B cell (primary cell): ENCODE results near the gene PPFIA2.

Experiments used
- EZH2 ChIP-seq: IDR thresholded peaks from 2 replicates; pipeline ENCODE4 v1.6.1; 2012; ENCODE audit warnings: borderline replicate concordance, low read depth, mild to moderate bottlenecking, moderate library complexity, low read length; ENCODE audit not compliant: insufficient read depth, poor library complexity, severe bottlenecking
- TF ChIP-seq, protein P1 (sequence below): fragments of 200-600 bp; IDR thresholded peaks from one replicate; pipeline ENCODE4 v1.8.0; 2022; ENCODE audit warnings: antibody characterized with exemption, mild to moderate bottlenecking

DNA sequence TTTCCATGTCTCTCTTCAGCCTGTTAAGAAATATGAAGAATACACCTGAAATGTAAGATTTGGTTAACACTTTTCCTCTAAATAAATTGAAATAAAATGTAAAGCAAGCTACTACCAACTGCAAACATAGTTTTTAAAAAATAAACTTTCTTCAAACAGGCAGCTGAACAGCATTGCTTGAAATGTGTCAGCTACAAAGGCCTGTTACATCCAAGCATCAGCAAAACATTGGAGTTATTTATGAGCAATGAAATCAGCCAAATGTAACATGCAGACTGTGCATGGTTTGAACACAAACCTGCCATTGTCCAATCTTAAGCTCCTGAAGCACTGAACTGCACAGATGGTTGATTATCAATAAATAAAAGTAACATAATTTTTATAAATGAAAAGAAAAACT is 390.0 kb downstream of the PPFIA2 start:
- no peak for TF ChIP-seq EZH2
- TF ChIP-seq, protein P1, sequence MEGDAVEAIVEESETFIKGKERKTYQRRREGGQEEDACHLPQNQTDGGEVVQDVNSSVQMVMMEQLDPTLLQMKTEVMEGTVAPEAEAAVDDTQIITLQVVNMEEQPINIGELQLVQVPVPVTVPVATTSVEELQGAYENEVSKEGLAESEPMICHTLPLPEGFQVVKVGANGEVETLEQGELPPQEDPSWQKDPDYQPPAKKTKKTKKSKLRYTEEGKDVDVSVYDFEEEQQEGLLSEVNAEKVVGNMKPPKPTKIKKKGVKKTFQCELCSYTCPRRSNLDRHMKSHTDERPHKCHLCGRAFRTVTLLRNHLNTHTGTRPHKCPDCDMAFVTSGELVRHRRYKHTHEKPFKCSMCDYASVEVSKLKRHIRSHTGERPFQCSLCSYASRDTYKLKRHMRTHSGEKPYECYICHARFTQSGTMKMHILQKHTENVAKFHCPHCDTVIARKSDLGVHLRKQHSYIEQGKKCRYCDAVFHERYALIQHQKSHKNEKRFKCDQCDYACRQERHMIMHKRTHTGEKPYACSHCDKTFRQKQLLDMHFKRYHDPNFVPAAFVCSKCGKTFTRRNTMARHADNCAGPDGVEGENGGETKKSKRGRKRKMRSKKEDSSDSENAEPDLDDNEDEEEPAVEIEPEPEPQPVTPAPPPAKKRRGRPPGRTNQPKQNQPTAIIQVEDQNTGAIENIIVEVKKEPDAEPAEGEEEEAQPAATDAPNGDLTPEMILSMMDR, result no peak
